ENCODE measurements around the gene FAM240A.

The FAM240A gene

GRCh38 chr3:46628901-46629369, 16.6 kb downstream of the FAM240A start:
- no peak for DNase-seq

GRCh38 chr3:46629551-46630517, 17.5 kb downstream of the FAM240A start:
- peak; percentile 23 for DNase-seq

GRCh38 chr3:46632792-46633191, 20.5 kb downstream of the FAM240A start:
- no peak for DNase-seq

GRCh38 chr3:46634856-46635255, 22.5 kb downstream of the FAM240A start:
- DNase-seq = no peak

- no peak for DNase-seq
Measured at GRCh38 chr3:46639221-46639620, 26.9 kb downstream of the FAM240A start.

- no peak for DNase-seq
Measured at GRCh38 chr3:46640927-46641326, 28.6 kb downstream of the FAM240A start.

- no peak for DNase-seq
Measured at GRCh38 chr3:46642971-46643370, 30.6 kb downstream of the FAM240A start.

GRCh38 chr3:46643701-46644100, 31.4 kb downstream of the FAM240A start:
- no peak for DNase-seq

- DNase-seq = no peak
Measured at GRCh38 chr3:46646700-46647099, 34.4 kb downstream of the FAM240A start.

- no peak for DNase-seq
Measured at GRCh38 chr3:46648096-46648495, 35.8 kb downstream of the FAM240A start.

- no peak for DNase-seq
Measured at GRCh38 chr3:46649436-46649835, 37.1 kb downstream of the FAM240A start.

GRCh38 chr3:46651084-46651483, 38.8 kb downstream of the FAM240A start:
- no peak for DNase-seq

GRCh38 chr3:46655271-46655670, 42.9 kb downstream of the FAM240A start:
- DNase-seq = no peak

- DNase-seq = no peak
Measured at GRCh38 chr3:46656778-46657556, 44.6 kb downstream of the FAM240A start.

GRCh38 chr3:46659285-46659684, 47.0 kb downstream of the FAM240A start:
- no peak for DNase-seq

- no peak for DNase-seq
Measured at GRCh38 chr3:46660003-46660402, 47.7 kb downstream of the FAM240A start.

- no peak for DNase-seq
Measured at GRCh38 chr3:46660543-46661523, 48.5 kb downstream of the FAM240A start.

- DNase-seq = no peak
Measured at GRCh38 chr3:46661776-46662766, 49.7 kb downstream of the FAM240A start.

- DNase-seq = no peak
Measured at GRCh38 chr3:46662771-46663551, 50.6 kb downstream of the FAM240A start.

- no peak for DNase-seq
Measured at GRCh38 chr3:46663591-46664135, 51.3 kb downstream of the FAM240A start.
